ENCODE data around the gene URB2. TPM values are rescaled to one million over a fixed set of nuclear protein-coding genes. Genes with fewer than 3 reads are reported as not detected.

Gene URB2
- total RNA-seq, 1 experiment from 2014 or later = 19.7 TPM

- H3K9me3 ChIP-seq = no peaks in the 10 kb centered on the region
- H3K4me1 Mint-ChIP-seq (ENCODE audit: low read depth, unreplicated experiment) = peaks cover 14% of the 10 kb centered on the region
- peaks cover 5% of the 10 kb centered on the region; the same call in 1 of the 2 replicates for H3K4me1 ChIP-seq
- peaks cover 13% of the 10 kb centered on the region for H3K36me3 Mint-ChIP-seq (ENCODE audit: insufficient read depth, unreplicated experiment)
- H3K4me3 Mint-ChIP-seq (ENCODE audit: unreplicated experiment) = no peak overlapping the region
- TF ChIP-seq, protein P1, sequence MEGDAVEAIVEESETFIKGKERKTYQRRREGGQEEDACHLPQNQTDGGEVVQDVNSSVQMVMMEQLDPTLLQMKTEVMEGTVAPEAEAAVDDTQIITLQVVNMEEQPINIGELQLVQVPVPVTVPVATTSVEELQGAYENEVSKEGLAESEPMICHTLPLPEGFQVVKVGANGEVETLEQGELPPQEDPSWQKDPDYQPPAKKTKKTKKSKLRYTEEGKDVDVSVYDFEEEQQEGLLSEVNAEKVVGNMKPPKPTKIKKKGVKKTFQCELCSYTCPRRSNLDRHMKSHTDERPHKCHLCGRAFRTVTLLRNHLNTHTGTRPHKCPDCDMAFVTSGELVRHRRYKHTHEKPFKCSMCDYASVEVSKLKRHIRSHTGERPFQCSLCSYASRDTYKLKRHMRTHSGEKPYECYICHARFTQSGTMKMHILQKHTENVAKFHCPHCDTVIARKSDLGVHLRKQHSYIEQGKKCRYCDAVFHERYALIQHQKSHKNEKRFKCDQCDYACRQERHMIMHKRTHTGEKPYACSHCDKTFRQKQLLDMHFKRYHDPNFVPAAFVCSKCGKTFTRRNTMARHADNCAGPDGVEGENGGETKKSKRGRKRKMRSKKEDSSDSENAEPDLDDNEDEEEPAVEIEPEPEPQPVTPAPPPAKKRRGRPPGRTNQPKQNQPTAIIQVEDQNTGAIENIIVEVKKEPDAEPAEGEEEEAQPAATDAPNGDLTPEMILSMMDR (IDR thresholded peaks at IDR 0.05; ENCODE audit: insufficient read depth in 1 of 2, low read depth in 1 of 2, low read length in 1 of 2, severe bottlenecking in 1 of 2, unreplicated experiment in 1 of 2) = no peak
- no peaks in the 10 kb centered on the region for H3K36me3 ChIP-seq (ENCODE audit: control insufficient read depth, insufficient read depth, low read length)
- intact Hi-C loops (cut with micrococcal nuclease; ENCODE audit: unreplicated experiment) = no loop called here
- POLR2A ChIA-PET = interaction anchor here (1.2 kb wide), 1 partner anchor 65 kb away, joined by 3 read pairs; the partner anchor contains the start of gene ABCB10
- no peaks in the 10 kb centered on the region for H3K27me3 Mint-ChIP-seq (ENCODE audit: insufficient read depth, unreplicated experiment)
- CTCF ChIA-PET = no interaction called here
- no peaks in the 10 kb centered on the region for H3K9me3 Mint-ChIP-seq (ENCODE audit: unreplicated experiment)
- BruUV-seq (replicated peaks) = no TSS peak
- no peaks in the 10 kb centered on the region for H3K27me3 ChIP-seq (replicated peaks; ENCODE audit: control insufficient read depth, insufficient read depth, low read length)
- no peak overlapping the region for H3K4me3 ChIP-seq (ENCODE audit: low read depth, low read length)
- no peak for DNase-seq
- no peak overlapping the region for H3K27ac Mint-ChIP-seq (ENCODE audit: unreplicated experiment)
These were observed 2.8 kb upstream of the URB2 start for GRCh38 chr1:229623225-229623624.

- ChIA-PET CTCF (interaction anchor here (2.4 kb wide), 1 partner anchor 65 kb away, joined by 12 read pairs; the partner anchor contains the start of gene ABCB10), POLR2A (interaction anchor here (1.3 kb wide), 1 partner anchor 65 kb away, joined by 3 read pairs; the partner anchor contains the start of gene ABCB10)
- no peak overlapping the region for H3K27ac Mint-ChIP-seq (ENCODE audit: unreplicated experiment)
- Histone ChIP-seq H3K4me1 (peaks cover 5% of the 10 kb centered on the region; the same call in 1 of the 2 replicates), H3K36me3 (ENCODE audit: control insufficient read depth, insufficient read depth, low read length) (no peaks in the 10 kb centered on the region), H3K4me3 (ENCODE audit: low read depth, low read length) (no peak overlapping the region; the same call in 1 of the 2 replicates), H3K27me3 (replicated peaks; ENCODE audit: control insufficient read depth, insufficient read depth, low read length) (no peaks in the 10 kb centered on the region), H3K9me3 (no peaks in the 10 kb centered on the region)
- peaks cover 13% of the 10 kb centered on the region for H3K36me3 Mint-ChIP-seq (ENCODE audit: insufficient read depth, unreplicated experiment)
- peaks cover 14% of the 10 kb centered on the region for H3K4me1 Mint-ChIP-seq (ENCODE audit: low read depth, unreplicated experiment)
- BruUV-seq (replicated peaks) = no TSS peak
- H3K4me3 Mint-ChIP-seq (ENCODE audit: unreplicated experiment) = peak overlapping the region; percentile 99
- intact Hi-C loops (cut with micrococcal nuclease; ENCODE audit: unreplicated experiment) = no loop called here
- TF ChIP-seq, protein P1 (IDR thresholded peaks at IDR 0.05; ENCODE audit: insufficient read depth in 1 of 2, low read depth in 1 of 2, low read length in 1 of 2, severe bottlenecking in 1 of 2, unreplicated experiment in 1 of 2) = no peak
- H3K9me3 Mint-ChIP-seq (ENCODE audit: unreplicated experiment) = no peaks in the 10 kb centered on the region
- no peak for DNase-seq
- H3K27me3 Mint-ChIP-seq (ENCODE audit: insufficient read depth, unreplicated experiment) = no peaks in the 10 kb centered on the region
These were observed 2.2 kb upstream of the URB2 start for GRCh38 chr1:229623838-229624237.

GRCh38 chr1:229624521-229625070 lies 1.5 kb upstream of the URB2 start:
- BruUV-seq (replicated peaks) = no TSS peak
- peaks cover 5% of the 10 kb centered on the region; the same call in 1 of the 2 replicates for H3K4me1 ChIP-seq
- no peaks in the 10 kb centered on the region for H3K27me3 Mint-ChIP-seq (ENCODE audit: insufficient read depth, unreplicated experiment)
- ChIA-PET POLR2A (interaction anchor here (1.3 kb wide), 1 partner anchor 66 kb away, joined by 3 read pairs; the partner anchor contains the start of gene ABCB10), CTCF (interaction anchor here (2.4 kb wide), 1 partner anchor 66 kb away, joined by 12 read pairs; the partner anchor contains the start of gene ABCB10)
- no peaks in the 10 kb centered on the region for H3K9me3 ChIP-seq
- peaks cover 14% of the 10 kb centered on the region for H3K4me1 Mint-ChIP-seq (ENCODE audit: low read depth, unreplicated experiment)
- peak overlapping the region; percentile 85 for H3K27ac Mint-ChIP-seq (ENCODE audit: unreplicated experiment)
- TF ChIP-seq, protein P1 (IDR thresholded peaks at IDR 0.05; ENCODE audit: insufficient read depth in 1 of 2, low read depth in 1 of 2, low read length in 1 of 2, severe bottlenecking in 1 of 2, unreplicated experiment in 1 of 2) = no peak
- H3K36me3 Mint-ChIP-seq (ENCODE audit: insufficient read depth, unreplicated experiment) = peaks cover 13% of the 10 kb centered on the region
- peak overlapping the region; percentile 94 for H3K4me3 ChIP-seq (ENCODE audit: low read depth, low read length)
- H3K4me3 Mint-ChIP-seq (ENCODE audit: unreplicated experiment) = peak overlapping the region; percentile 99
- no peak for DNase-seq
- intact Hi-C loops (cut with micrococcal nuclease; ENCODE audit: unreplicated experiment) = no loop called here
- H3K36me3 ChIP-seq (ENCODE audit: control insufficient read depth, insufficient read depth, low read length) = no peaks in the 10 kb centered on the region; the same call in 1 of the 2 replicates
- H3K9me3 Mint-ChIP-seq (ENCODE audit: unreplicated experiment) = no peaks in the 10 kb centered on the region
- H3K27me3 ChIP-seq (replicated peaks; ENCODE audit: control insufficient read depth, insufficient read depth, low read length) = no peaks in the 10 kb centered on the region
